Measurements from ENCODE around the gene PLEKHA1.

Gene PLEKHA1

DNA sequence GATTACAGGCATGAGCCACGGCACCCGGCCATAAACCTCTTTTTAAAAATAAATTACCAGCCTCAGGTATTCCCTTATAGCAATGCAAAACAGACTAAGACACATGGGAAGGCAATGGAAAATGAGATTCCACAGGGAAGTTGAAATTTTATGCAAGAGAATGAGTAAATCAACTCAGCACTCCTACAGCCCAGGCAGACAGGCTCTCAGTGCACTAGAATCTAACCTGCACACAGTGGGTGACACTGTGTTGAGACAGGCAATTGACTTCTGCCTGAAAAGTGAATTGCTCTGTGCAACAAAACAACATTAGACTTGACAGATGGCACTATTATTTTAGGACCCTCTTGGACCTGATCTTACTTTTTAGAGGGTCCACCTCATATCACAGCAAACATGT, 20.1 kb upstream of the PLEKHA1 start:
- Histone ChIP-seq H3F3A (ENCODE audit: insufficient read depth, low read length) (no peaks in the 10 kb centered on the region), H3K36me3 (ENCODE audit: insufficient read depth, low read length) (no peaks in the 10 kb centered on the region), H3K4me3 (ENCODE audit: low read depth, low read length, poor library complexity, severe bottlenecking) (no peak overlapping the region), H4K20me1 (ENCODE audit: insufficient read depth, low read length) (no peaks in the 10 kb centered on the region), H3K79me2 (ENCODE audit: insufficient read depth, low read length) (no peaks in the 10 kb centered on the region), H3K27ac (ENCODE audit: low read depth, low read length, poor library complexity, severe bottlenecking) (no peak overlapping the region), H2AFZ (ENCODE audit: low read length) (no peak overlapping the region), H3K9me2 (ENCODE audit: low read depth, low read length) (no peaks in the 10 kb centered on the region), H3K4me2 (ENCODE audit: low read length) (no peak overlapping the region), H3K9me3 (ENCODE audit: low read length) (no peaks in the 10 kb centered on the region), H3K4me1 (ENCODE audit: insufficient read depth, low read length, severe bottlenecking) (no peaks in the 10 kb centered on the region), H3K27me3 (ENCODE audit: insufficient read depth, low read length) (no peaks in the 10 kb centered on the region), H3K9ac (ENCODE audit: low read length) (no peak overlapping the region)
- TF ChIP-seq, protein P1, sequence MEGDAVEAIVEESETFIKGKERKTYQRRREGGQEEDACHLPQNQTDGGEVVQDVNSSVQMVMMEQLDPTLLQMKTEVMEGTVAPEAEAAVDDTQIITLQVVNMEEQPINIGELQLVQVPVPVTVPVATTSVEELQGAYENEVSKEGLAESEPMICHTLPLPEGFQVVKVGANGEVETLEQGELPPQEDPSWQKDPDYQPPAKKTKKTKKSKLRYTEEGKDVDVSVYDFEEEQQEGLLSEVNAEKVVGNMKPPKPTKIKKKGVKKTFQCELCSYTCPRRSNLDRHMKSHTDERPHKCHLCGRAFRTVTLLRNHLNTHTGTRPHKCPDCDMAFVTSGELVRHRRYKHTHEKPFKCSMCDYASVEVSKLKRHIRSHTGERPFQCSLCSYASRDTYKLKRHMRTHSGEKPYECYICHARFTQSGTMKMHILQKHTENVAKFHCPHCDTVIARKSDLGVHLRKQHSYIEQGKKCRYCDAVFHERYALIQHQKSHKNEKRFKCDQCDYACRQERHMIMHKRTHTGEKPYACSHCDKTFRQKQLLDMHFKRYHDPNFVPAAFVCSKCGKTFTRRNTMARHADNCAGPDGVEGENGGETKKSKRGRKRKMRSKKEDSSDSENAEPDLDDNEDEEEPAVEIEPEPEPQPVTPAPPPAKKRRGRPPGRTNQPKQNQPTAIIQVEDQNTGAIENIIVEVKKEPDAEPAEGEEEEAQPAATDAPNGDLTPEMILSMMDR (IDR thresholded peaks at IDR 0.05; ENCODE audit: low read length) = no peak
- no peak for TF ChIP-seq EZH2 (IDR thresholded peaks at IDR 0.05; ENCODE audit: borderline replicate concordance, low read length)

DNA sequence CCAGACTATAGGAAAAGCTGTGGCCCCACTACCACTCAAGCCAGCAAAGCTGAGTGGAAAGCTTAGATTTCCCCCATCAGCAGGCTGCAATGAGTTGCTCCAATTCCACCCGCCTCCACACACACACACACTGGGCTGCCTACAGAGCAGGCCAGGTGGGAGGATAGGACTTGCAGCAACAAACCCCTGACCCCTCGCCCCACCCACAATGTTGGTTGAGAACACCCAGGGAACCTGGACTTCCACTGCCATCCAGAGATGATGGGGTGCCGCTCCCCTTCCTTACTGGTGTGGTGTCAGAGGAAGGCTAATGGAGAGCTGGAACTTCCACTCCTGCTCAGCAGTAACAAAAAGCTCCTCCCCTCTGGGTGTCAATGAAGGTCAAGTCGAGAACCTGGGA, 16.8 kb upstream of the PLEKHA1 start:
- TF ChIP-seq EZH2 (IDR thresholded peaks at IDR 0.05; ENCODE audit: borderline replicate concordance, low read length) = no peak
- TF ChIP-seq, protein P1 (IDR thresholded peaks at IDR 0.05; ENCODE audit: low read length) = no peak

DNA sequence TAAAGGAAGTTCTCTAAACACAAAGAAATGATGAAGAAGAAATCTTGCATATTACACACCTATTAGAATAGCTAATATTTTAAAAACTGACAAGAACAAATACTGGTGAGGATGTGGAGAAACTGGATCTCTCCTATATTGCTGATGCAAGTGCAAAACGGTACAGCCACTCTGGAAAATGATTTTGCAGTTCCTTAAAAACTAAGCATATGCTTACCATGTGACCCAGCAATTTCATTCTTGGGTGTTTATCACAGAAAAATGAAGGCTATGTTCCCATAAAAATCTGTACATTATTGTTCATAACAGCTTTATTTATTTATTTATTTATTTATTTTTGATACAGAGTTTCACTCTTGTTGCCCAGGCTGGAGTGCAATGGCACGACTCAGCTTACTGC, 14.9 kb upstream of the PLEKHA1 start:
- Histone ChIP-seq H3K9ac (ENCODE audit: low read length) (no peak overlapping the region), H3K4me1 (ENCODE audit: insufficient read depth, low read length, severe bottlenecking) (no peaks in the 10 kb centered on the region), H4K20me1 (ENCODE audit: insufficient read depth, low read length) (no peaks in the 10 kb centered on the region), H3K4me2 (ENCODE audit: low read length) (no peak overlapping the region), H3K79me2 (ENCODE audit: insufficient read depth, low read length) (no peaks in the 10 kb centered on the region), H3K9me2 (ENCODE audit: low read depth, low read length) (no peaks in the 10 kb centered on the region), H3K27me3 (ENCODE audit: insufficient read depth, low read length) (no peaks in the 10 kb centered on the region), H3K4me3 (ENCODE audit: low read depth, low read length, poor library complexity, severe bottlenecking) (no peak overlapping the region), H3F3A (ENCODE audit: insufficient read depth, low read length) (no peaks in the 10 kb centered on the region), H3K27ac (ENCODE audit: low read depth, low read length, poor library complexity, severe bottlenecking) (no peak overlapping the region), H2AFZ (ENCODE audit: low read length) (no peak overlapping the region), H3K36me3 (ENCODE audit: insufficient read depth, low read length) (no peaks in the 10 kb centered on the region), H3K9me3 (ENCODE audit: low read length) (no peaks in the 10 kb centered on the region)
- TF ChIP-seq EZH2 (IDR thresholded peaks at IDR 0.05; ENCODE audit: borderline replicate concordance, low read length) = no peak
- TF ChIP-seq, protein P1 (IDR thresholded peaks at IDR 0.05; ENCODE audit: low read length) = no peak

More for the DNA sequence above, 16.8 kb upstream of the PLEKHA1 start:
- Histone ChIP-seq H3K9me3 (ENCODE audit: low read length) (no peaks in the 10 kb centered on the region), H2AFZ (ENCODE audit: low read length) (no peak overlapping the region), H3K9me2 (ENCODE audit: low read depth, low read length) (no peaks in the 10 kb centered on the region), H3K27ac (ENCODE audit: low read depth, low read length, poor library complexity, severe bottlenecking) (no peak overlapping the region), H3K79me2 (ENCODE audit: insufficient read depth, low read length) (no peaks in the 10 kb centered on the region), H4K20me1 (ENCODE audit: insufficient read depth, low read length) (no peaks in the 10 kb centered on the region), H3F3A (ENCODE audit: insufficient read depth, low read length) (no peaks in the 10 kb centered on the region), H3K9ac (ENCODE audit: low read length) (no peak overlapping the region), H3K36me3 (ENCODE audit: insufficient read depth, low read length) (no peaks in the 10 kb centered on the region), H3K4me1 (ENCODE audit: insufficient read depth, low read length, severe bottlenecking) (no peaks in the 10 kb centered on the region), H3K4me2 (ENCODE audit: low read length) (no peak overlapping the region), H3K27me3 (ENCODE audit: insufficient read depth, low read length) (no peaks in the 10 kb centered on the region), H3K4me3 (ENCODE audit: low read depth, low read length, poor library complexity, severe bottlenecking) (no peak overlapping the region)

Measured in OCI-LY1 (cell line).